LNCAP (cell line): ENCODE measurements around the gene SRBD1.

Experiments
- TF ChIP-seq, protein P1 (sequence below): fragments of 450-650 bp; IDR thresholded peaks from 2 replicates; pipeline ENCODE4 v1.5.1; 2017; ENCODE audit warnings: mild to moderate bottlenecking

SRBD1 gene

DNA sequence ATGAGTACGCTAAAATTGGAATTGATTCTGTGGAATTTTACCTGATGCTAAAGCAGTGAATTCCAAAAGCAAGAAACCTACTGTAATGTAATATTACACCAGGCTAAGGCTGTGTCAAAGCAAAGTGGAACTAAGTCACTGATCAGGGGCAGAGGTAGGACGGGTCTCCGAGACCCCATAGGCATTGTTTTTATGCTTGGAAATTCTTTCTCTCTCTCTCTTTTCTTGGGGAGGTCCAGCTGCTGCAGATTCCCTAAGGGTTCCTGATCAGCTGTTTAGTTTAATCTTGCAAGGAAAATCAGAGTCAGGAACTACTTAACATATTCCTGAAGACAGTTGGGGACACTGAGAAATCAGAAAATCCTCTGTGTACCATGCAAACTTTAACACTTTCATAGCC, 220.2 kb downstream of the SRBD1 start:
- TF ChIP-seq, protein P1, sequence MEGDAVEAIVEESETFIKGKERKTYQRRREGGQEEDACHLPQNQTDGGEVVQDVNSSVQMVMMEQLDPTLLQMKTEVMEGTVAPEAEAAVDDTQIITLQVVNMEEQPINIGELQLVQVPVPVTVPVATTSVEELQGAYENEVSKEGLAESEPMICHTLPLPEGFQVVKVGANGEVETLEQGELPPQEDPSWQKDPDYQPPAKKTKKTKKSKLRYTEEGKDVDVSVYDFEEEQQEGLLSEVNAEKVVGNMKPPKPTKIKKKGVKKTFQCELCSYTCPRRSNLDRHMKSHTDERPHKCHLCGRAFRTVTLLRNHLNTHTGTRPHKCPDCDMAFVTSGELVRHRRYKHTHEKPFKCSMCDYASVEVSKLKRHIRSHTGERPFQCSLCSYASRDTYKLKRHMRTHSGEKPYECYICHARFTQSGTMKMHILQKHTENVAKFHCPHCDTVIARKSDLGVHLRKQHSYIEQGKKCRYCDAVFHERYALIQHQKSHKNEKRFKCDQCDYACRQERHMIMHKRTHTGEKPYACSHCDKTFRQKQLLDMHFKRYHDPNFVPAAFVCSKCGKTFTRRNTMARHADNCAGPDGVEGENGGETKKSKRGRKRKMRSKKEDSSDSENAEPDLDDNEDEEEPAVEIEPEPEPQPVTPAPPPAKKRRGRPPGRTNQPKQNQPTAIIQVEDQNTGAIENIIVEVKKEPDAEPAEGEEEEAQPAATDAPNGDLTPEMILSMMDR: no peak

DNA sequence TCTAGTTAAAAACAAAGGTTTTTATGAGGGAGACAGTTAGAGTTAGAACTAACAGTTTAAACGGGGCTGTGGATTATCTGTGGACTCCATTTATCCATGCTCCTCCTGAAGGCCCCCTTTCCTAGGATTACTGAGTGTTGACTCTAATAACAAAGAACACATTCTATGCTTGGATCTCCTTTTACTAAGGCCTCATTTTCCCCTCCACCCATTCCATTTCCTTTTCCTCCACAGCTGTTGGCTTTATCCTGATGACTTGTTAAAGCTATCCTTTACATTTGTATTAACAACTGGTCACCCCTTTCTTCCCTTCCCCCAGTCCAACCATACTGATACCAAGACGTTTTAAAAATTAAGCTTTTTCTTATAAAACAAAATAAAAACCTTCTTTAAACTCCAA, 220.6 kb downstream of the SRBD1 start:
- TF ChIP-seq, protein P1: no peak

DNA sequence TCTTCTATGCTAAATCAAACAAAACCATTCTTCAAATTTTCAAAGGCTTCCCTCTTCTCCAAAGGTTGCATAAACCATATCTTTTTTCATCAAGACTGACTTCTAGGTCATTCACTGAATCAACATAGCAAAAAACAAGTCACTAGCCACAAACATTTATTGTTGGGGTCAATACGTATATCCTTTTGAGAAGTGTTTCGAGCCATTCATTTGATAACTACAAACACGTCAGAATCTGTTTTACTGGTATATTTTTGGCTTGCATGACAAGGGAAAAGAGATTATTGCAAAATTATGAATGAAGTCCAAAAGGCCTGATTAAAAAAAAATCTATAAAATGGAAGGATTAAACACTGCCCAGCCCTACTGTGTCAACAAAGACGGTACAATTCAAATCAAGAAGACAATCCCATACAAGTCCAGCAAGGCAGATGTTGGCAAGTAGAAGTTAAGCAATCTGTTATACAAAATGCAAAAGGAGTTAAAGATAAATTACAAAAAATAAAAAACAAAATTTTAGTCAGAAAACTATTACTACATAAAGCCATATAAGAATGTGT, 222.4 kb downstream of the SRBD1 start:
- TF ChIP-seq, protein P1: no peak

DNA sequence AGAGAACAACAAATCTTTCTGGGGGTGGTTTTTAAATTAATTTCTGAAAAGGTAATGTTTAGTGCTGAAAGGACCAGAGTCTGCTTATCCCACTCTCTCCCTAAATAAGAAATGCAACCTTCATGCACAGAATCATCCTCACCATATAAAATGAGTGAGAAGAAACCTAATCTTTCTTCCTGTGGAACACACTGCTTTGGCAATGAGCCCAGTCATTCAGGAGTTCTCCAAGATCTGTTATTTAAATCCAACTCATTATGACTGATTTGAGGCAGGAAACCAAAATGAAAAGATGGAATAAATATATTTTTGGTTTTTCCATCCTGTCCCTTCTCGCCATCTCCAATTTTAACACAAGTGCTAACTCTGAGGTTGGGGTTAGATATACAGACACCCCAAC, 228.3 kb downstream of the SRBD1 start:
- TF ChIP-seq, protein P1: no peak

DNA sequence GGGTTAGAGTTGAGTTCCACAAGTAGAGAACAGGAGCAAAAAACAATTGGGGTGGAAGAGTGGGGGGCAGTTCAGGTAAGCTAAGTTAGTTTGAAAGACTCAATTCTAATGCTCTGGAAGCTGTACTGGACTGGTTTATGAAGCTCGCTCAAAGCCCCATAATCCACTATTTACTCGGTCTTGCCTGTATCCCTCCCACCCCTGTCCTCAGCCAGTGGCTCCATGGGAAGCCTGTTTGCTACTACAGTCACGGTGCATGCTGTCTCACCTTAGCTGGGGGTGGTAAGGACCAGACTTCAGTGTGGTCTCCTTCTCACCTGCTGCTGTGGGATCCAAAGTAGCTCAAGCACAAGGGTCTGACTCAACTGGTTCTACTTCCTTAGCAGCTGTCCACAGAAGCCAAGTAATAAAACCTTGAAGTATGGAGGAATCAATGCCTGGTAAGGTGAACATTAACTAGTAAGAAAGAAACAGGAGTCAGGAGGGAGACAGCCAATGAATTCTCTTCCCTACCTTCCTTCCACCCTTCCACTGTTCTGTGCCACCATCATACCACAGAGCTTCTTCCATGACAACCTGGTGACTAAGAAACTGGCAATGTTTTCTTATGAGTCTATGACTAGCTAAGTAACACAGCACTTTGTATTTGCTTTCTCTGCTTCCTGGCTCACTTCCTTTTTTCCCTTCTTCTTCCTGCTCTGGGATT, 230.8 kb downstream of the SRBD1 start:
- TF ChIP-seq, protein P1: no peak

DNA sequence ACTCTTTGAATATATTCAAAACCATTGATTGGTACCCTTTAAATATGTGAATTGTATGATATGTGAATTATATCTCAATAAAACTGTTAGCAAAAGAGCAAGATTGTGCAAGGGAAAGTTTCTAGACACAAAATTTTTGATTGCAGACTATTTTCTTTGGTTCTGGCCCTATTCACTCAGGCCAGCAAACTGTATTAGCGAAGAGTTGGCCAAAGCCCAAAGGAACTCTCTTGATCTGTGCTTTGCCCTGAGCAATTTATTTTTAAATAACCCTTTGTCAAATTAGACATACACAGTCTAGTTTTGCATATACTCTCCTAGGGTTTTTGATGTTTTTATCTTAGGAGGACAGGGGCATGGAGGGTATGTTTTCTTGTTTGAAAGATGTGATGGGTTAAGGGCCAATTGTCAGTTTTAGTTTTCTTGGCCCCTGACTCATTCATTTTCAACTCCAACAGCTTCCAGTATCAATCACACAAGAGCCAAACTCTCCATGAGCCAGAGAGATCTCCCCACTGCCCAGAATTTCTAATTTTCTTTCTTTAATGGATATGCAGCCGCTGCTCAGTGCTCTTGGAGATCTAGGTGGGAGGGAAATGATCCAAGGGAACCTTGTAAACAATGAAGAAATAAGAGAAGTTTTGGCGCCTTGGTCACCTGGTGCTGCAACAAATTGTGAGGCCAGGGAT, 231.5 kb downstream of the SRBD1 start:
- TF ChIP-seq, protein P1: no peak

DNA sequence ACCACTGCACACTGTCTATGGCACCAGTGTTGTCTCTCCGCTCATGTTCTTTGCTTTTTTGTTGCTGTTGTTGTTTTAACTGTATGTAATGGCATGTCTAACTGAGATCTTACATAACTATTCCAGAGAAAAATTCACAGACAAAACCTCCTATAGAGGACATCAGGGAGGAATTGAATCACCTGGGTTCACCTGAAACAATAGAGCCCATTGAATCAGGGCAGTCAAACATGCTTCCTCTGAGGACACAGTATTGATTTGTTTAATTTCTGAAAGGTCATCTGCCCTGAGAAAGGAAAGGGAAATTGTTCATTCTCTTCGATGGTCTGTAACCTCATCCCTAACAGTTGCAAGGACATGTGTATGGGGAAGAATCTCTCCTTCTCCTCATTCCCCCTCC, 237.5 kb downstream of the SRBD1 start:
- TF ChIP-seq, protein P1: no peak
